Measurements from ENCODE around the gene NXPE4.

DNA sequence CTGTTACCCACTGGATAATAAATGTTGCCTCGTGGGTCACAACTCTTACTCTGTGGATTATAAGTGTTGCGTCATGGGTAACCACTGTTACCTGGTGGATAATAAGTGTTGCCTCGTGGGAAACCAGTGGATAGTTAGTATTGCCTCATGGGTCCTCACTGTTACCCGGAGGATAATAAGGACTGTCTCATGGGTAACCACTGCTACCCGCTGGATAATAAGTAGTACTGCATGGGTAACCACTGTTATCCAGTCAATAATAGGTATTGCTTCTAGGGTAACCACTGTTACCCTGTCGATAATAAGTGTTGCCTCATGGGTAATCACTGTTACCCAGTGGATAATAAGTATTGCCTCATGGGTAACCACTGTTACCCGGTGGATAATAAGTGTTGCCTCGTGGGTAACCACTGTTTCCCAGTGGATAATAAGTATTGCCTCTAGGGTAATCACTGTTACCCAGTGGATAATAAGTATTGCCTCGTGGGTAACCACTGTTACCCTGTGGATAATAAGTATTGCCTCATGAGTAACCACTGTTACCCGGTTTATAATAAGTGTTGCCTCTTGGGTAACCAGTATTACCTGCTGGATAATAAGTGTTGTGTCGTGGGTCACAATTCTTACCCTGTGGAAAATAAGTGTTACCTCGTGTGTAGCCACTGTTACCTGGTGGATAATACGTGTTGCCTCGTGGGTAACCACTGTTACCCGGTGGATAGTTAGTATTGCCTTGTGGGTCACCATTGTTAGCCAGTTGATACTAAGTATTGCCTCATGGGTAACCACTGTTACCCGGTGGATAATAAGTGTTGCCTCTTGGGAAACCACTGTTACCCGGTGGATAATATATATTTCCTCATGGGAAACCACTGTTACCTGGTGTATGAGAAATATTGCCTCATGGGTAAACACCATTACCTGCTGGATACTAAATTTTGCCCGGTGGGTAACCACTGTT, 15.7 kb upstream of the NXPE4 start:
- TF ChIP-seq POLR2AphosphoS5 (IDR thresholded peaks at IDR 0.05; ENCODE audit: borderline replicate concordance, low read depth, low read length) = no peak
- no peak for TF ChIP-seq EZH2 (IDR thresholded peaks at IDR 0.05)
- no peak for TF ChIP-seq FOXP2 (optimal IDR thresholded peaks at IDR 0.05; ENCODE audit: control extremely low read depth, extremely low read length, insufficient read depth)
